MM.1S (cell line): Measurements from ENCODE around the gene ALKBH7.

Experiments used
- EZH2 ChIP-seq: fragments of 300-600 bp; sonication (generic); optimal IDR thresholded peaks from 2 replicates; pipeline ENCODE3; 2017; ENCODE audit warnings: low read depth, mild to moderate bottlenecking, antibody characterized with exemption, low read length, mixed read lengths
- EZH2phosphoT487 ChIP-seq: fragments of 300-600 bp; sonication (generic); IDR thresholded peaks from 2 replicates; pipeline ENCODE4 v1.6.1; 2018; ENCODE audit warnings: antibody characterized with exemption, low read length
- TF ChIP-seq, protein P1 (sequence below): fragments of 300-600 bp; sonication (generic); IDR thresholded peaks from 2 replicates; pipeline ENCODE4 v1.5.1; 2016; ENCODE audit warnings: antibody characterized with exemption, low read length, mixed read lengths

DNA sequence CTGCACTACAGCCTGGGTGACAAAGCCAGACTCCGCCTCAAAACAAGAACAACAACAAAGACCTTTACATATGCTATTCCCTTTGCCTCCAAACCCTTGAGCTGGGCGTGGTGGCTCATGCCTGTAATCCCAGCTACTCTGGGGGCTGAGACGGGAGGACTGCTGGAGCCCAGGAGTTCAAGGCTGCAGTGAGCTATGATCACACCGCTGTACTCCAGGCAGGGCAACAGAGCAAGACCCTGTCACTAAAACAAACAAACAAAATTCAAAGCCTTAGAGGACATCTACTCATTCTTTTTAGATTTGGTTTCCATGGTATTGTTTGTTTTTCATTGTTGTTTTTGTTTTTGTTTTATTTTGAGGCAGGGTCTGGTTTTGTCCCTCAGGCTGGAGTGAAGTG, 47.0 kb upstream of the ALKBH7 start:
- TF ChIP-seq EZH2 (no peak), EZH2phosphoT487 (no peak)
- TF ChIP-seq, protein P1, sequence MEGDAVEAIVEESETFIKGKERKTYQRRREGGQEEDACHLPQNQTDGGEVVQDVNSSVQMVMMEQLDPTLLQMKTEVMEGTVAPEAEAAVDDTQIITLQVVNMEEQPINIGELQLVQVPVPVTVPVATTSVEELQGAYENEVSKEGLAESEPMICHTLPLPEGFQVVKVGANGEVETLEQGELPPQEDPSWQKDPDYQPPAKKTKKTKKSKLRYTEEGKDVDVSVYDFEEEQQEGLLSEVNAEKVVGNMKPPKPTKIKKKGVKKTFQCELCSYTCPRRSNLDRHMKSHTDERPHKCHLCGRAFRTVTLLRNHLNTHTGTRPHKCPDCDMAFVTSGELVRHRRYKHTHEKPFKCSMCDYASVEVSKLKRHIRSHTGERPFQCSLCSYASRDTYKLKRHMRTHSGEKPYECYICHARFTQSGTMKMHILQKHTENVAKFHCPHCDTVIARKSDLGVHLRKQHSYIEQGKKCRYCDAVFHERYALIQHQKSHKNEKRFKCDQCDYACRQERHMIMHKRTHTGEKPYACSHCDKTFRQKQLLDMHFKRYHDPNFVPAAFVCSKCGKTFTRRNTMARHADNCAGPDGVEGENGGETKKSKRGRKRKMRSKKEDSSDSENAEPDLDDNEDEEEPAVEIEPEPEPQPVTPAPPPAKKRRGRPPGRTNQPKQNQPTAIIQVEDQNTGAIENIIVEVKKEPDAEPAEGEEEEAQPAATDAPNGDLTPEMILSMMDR = no peak
